CMK (cell line): ENCODE data around the gene LRCH1.

ENCODE experiments used
- DNase-seq: peaks from one replicate; pipeline ENCODE4 v3.0.0-alpha.2; 2010; ENCODE audit warnings: low read depth

LRCH1 gene

GRCh38 chr13:46615888-46616531, 63.0 kb downstream of the LRCH1 start:
- no peak for DNase-seq

DNA sequence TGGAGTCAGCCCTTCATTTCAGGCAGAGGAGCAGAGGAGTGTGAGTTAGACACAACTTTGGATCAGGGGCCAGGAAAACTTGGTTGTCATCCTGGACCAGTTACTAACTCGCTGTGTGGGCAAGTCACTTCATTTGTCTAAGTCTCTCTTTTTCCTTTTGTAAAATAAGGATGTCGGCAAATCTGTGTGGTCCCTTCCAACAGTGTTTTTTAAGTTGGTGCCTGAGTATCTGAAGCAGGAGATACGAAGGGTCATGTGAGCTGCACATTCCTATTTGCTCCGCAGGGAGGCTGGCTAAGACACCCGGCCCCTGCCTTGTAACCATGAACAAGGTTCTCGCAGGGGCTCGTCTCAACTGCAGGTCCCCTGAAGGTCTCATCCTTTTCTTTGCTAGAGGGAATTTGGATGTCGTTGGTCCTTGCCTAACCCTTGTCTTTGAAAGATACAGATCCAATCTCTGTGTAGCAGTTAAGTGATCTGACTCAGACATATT, 64.3 kb downstream of the LRCH1 start:
- DNase-seq: no peak

GRCh38 chr13:46617885-46618284, 64.9 kb downstream of the LRCH1 start:
- no peak for DNase-seq

- DNase-seq: no peak
Observed at GRCh38 chr13:46618694-46619254, 65.8 kb downstream of the LRCH1 start.

- DNase-seq: no peak
Observed at GRCh38 chr13:46620029-46620428, 67.1 kb downstream of the LRCH1 start.

- no peak for DNase-seq
Observed at GRCh38 chr13:46620471-46620870, 67.5 kb downstream of the LRCH1 start.

DNA sequence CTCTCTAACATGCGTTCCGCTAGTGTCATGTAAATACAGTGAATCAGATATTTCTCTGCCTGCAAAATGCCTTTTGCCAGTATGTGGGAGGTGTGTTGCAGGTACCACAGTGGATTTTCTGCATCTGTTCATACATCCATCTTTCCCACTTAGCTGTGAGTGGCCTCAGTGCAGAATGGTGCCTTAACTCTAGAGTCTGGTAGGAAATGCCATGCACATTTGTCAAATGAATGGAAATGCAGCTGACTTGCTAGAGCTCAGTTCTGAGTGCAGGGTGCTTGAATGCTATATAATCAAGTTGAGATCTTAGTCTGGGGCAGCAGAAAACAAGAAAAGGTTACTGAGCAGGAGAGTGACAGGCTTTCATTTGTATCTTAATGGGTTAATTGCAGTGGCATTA, 68.2 kb downstream of the LRCH1 start:
- DNase-seq: no peak

DNA sequence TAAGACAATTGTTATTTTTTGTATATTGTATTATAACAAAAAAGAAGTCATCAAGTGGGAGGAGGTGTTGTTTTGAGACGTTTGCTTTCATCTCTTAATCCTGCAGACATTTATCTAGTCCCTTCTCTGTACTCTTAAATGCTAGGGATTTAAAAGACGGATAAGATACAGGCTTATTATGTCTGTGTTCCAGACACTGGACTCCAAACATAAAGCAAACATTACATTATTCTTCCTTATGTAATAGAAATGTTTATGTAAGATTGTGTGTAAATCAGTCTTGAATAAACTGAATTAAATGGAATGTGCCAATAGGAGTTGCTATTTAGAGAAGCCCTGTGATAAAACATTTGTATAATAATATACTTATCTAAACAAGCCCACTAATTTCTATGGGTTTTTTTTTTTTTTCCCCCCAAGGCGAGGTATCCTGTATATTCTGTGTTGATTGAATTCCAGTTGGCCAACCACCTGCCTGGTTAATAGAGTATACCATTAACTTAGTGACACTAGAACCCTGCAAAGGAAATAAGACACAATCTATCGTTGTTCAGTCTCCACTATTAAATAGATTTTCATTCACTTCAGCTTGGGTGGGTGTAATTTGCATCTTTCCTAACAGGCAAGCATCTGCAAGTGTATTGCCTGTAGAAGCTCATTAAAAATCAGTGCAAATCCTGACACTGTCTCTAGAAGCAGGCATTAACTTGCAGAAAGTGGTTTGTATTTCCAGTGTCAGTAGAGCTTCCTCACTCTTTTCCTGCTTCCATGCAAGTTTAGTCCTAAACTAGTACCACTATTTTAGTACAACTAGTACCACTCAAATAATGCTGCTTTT, 69.0 kb downstream of the LRCH1 start:
- DNase-seq: no peak

DNA sequence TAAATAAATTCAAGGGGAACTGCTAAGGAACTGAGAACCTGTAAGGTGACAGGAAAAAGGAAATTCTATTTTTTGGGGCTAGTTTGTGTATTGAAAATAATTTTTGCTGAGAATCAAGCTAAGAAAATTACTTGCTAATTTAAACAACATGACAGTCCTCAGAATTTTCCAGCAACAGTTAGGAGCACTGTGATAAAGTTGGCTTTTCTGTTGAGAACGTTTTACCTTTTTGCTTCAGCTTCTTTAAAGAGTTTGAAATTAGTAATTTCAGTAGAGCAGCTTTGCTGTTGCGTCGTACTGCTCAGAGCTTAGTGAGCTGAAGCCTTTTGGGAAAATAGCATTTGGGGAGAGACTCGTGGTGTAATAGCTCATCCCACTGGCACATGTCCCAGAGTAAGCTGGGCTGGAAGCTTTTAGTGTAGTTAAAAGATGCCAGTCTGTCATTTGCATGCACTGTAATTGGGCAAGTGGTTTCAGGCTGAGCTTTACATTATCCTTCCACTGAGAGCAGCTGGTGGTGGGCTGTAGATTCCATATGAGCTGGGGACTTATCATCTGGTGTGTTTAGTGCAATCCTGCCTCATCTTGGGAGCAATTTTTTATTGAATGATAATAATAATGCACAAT, 69.8 kb downstream of the LRCH1 start:
- DNase-seq: no peak

DNA sequence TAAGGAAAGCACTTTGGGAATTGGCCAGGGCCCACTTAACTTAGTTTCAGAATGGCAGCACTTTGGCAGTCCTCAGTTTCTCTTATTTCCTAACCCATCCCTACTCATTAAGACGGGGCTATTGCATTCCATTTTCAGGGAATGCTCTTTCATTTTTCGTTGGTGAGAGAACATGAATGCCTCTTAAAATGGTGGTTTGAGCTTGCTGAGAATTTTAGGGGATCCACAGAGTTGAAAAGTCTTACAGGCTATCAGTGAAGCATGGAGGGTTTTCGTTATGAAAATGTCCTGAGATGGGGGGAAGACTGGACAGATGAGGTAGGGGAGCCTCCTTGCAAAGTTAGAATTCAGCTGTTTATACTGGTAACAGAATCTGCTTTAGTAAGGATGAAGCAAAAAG, 71.4 kb downstream of the LRCH1 start:
- DNase-seq: no peak

DNA sequence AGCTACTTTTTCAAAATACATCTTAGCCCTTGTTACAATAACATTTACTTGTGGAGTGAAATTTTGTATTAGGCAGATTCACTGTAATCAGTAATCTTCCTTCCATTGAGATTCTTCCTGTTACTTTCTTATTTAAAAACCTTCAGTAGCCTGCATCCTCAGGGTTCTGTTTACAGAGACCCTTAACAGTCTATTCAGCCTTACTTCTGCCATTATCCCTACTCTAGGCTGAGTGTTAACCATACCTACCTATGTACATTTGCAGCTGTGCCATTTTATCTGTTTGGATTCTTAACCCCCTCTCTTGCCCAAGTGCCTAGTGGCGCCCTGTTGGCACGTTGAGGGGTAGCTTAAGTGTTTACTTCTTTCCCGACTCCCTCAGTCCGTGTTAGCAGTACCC, 71.9 kb downstream of the LRCH1 start:
- no peak for DNase-seq

DNA sequence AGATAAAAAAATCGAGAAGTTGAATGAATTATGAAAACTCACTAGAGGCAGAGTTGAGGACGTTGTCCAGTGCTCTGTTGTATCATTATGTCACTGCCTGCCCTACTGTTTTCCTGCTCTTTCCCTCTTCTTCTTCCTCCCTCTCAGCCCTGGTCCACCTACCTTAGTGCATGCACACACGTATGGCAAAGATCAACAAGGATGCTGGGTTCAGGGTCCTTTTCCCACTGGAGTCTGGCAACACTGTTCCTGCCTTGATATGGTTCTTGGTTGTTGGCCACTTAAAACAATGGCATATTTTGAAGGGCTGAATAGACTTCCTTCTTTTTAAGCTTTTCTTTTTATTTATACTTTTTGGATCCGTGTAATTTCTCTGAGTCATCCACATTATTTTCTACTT, 74.5 kb downstream of the LRCH1 start:
- no peak for DNase-seq

GRCh38 chr13:46628622-46629365, 75.8 kb downstream of the LRCH1 start:
- no peak for DNase-seq

GRCh38 chr13:46629811-46630413, 76.9 kb downstream of the LRCH1 start:
- DNase-seq: no peak

DNA sequence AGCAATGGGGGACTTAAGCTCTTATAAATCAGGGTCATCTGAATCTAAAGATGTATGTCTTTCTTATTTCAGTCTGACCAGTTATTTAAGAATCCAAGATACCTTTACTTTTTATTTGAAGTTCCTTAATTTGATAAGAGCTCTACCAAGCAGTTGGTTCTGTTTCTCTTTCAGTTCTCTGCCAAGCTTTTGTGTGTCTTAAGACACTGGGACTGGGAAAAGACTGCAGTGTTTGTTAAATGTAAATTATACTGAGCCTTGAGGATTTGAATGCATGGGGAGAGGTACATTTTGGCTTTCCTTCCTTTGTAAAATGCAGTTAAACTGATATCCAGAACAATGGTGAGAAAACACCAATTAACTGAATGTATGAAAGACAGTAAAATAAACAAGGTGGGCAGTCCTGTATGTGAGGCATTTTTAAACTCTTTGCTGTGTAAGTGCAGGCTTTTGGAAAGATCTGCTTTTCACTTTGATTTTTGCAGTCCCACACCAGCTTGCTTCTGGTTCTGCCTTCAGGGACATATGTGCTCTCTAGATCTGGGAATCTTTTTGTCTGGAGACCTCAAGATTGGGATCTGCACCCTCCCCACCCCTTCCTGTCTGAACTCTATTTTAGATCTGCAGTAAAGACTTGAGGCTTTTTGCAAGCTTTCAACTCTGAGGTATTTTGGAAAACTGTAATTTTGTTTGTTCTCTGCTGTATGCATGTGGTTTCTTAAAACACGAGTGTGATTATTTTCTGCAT, 77.6 kb downstream of the LRCH1 start:
- no peak for DNase-seq

GRCh38 chr13:46631179-46631542, 78.2 kb downstream of the LRCH1 start:
- no peak for DNase-seq

- no peak for DNase-seq
Observed at GRCh38 chr13:46632176-46632575, 79.2 kb downstream of the LRCH1 start.

GRCh38 chr13:46633416-46633815, 80.4 kb downstream of the LRCH1 start:
- no peak for DNase-seq

- DNase-seq: no peak
Observed at GRCh38 chr13:46636451-46636850, 83.5 kb downstream of the LRCH1 start.

DNA sequence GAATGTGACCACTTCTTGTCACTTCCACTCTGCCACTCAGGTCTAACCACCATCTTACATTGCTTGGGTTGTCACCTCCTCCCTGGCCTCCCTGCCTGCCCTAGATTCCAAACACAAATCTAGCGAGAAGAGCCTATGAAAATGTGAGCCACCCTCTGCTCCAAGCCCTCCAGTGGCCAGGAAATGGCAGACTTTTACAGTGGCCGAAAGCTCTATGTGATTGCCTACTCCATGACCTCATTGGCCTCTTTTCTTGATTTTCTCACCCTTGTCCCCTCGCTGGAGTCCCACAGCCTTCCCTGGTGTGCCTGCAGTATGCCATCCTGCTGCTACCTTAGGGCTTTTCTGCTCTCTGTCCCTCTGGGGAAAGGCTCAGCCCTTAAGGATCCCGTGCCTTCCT, 84.2 kb downstream of the LRCH1 start:
- no peak for DNase-seq

DNA sequence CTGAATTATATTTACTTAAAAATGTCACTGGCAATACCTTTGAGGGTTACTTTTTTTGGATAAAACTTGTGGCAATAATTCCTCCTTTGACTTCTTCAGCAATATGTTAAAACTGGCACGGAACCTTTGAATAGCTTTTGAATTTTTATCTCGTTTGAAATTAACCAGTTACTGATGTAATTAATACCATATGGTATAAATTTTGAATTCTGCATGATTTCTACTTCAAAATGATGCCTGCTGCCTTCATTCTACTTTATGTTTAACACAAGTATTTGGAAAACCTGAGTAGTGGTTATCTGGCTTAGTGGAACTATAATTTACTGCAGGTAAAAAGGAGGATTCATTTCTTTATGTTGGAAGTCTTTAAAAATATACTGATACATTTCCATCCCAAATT, 85.3 kb downstream of the LRCH1 start:
- DNase-seq: no peak
